GM12892 (cell line): Measurements from ENCODE around the gene RNF151.

Source experiments
- DNase-seq: peaks from one replicate; pipeline ENCODE4 v3.0.0; 2011; ENCODE audit not compliant: insufficient read length
- FAIRE-seq: peaks from 2 replicates; lab custom pipeline; 2011; peaks lifted over from hg19 to GRCh38; lab: Jason Lieb, UNC
- POLR2A ChIP-seq: IDR thresholded peaks from 2 replicates; pipeline ENCODE4 v1.6.1; 2011; ENCODE audit warnings: low read depth, low read length, control low read depth
- POLR2AphosphoS5 ChIP-seq: IDR thresholded peaks from 2 replicates; pipeline ENCODE4 v1.6.1; 2011; ENCODE audit warnings: low read depth, low read length, control low read depth
- TAF1 ChIP-seq: IDR thresholded peaks from 2 replicates; pipeline ENCODE4 v1.6.1; 2011; ENCODE audit warnings: low read depth, mild to moderate bottlenecking, control low read depth, low read length, borderline replicate concordance

Gene RNF151

GRCh38 chr16:1975432-1976215 is 9.0 kb downstream of the RNF151 start:
- TF ChIP-seq POLR2AphosphoS5 = no peak
- TF ChIP-seq POLR2A = no peak
- TF ChIP-seq TAF1 = no peak
- DNase-seq (no peak), FAIRE-seq (no peak)

- FAIRE-seq (no peak), DNase-seq (no peak)
- TF ChIP-seq POLR2AphosphoS5 = no peak
- TF ChIP-seq TAF1 = no peak
- no peak for TF ChIP-seq POLR2A
Observed at GRCh38 chr16:1976216-1976520, 9.5 kb downstream of the RNF151 start.

- TF ChIP-seq POLR2AphosphoS5 (no peak), POLR2A (no peak), TAF1 (no peak)
- no peak for FAIRE-seq
- no peak for DNase-seq
Observed at GRCh38 chr16:1976951-1977874, 10.6 kb downstream of the RNF151 start.

GRCh38 chr16:1977875-1978268 is 11.2 kb downstream of the RNF151 start:
- no peak for TF ChIP-seq TAF1
- no peak for TF ChIP-seq POLR2AphosphoS5
- TF ChIP-seq POLR2A = no peak
- no peak for FAIRE-seq

GRCh38 chr16:1978476-1979120 is 11.9 kb downstream of the RNF151 start:
- DNase-seq (no peak), FAIRE-seq (no peak)
- no peak for TF ChIP-seq POLR2AphosphoS5
- TF ChIP-seq TAF1 = no peak
- no peak for TF ChIP-seq POLR2A

More at GRCh38 chr16:1977875-1978268, 11.2 kb downstream of the RNF151 start:
- no peak for DNase-seq

GRCh38 chr16:1979271-1980029 is 12.8 kb downstream of the RNF151 start:
- DNase-seq (no peak), FAIRE-seq (no peak)
- TF ChIP-seq POLR2AphosphoS5 = no peak
- TF ChIP-seq POLR2A = no peak
- no peak for TF ChIP-seq TAF1

- FAIRE-seq (no peak), DNase-seq (no peak)
- TF ChIP-seq POLR2A = no peak
- TF ChIP-seq POLR2AphosphoS5 = no peak
- no peak for TF ChIP-seq TAF1
Observed at GRCh38 chr16:1980030-1980769, 13.5 kb downstream of the RNF151 start.

- FAIRE-seq (no peak), DNase-seq (no peak)
- no peak for TF ChIP-seq POLR2AphosphoS5
- TF ChIP-seq POLR2A = no peak
- no peak for TF ChIP-seq TAF1
Observed at GRCh38 chr16:1980770-1981087, 14.1 kb downstream of the RNF151 start.

- FAIRE-seq (no peak), DNase-seq (no peak)
- TF ChIP-seq POLR2AphosphoS5 = no peak
- no peak for TF ChIP-seq TAF1
- no peak for TF ChIP-seq POLR2A
Observed at GRCh38 chr16:1981398-1981836, 14.8 kb downstream of the RNF151 start, which contains the start of gene NOXO1. Gene NOXO1, minus strand, starts transcription at chr16:1981469. Its CDS starts 290 bp downstream, at chr16:1981179.

GRCh38 chr16:1982013-1982433 is 15.4 kb downstream of the RNF151 start:
- DNase-seq (no peak), FAIRE-seq (no peak)
- TF ChIP-seq POLR2AphosphoS5 (no peak), TAF1 (no peak), POLR2A (no peak)

GRCh38 chr16:1982991-1983543 is 16.4 kb downstream of the RNF151 start:
- peak; percentile 30 for FAIRE-seq
- TF ChIP-seq TAF1 (no peak), POLR2AphosphoS5 (no peak), POLR2A (no peak)
- no peak for DNase-seq
